ENCODE data around the gene FBXW8.

FBXW8 gene

DNA sequence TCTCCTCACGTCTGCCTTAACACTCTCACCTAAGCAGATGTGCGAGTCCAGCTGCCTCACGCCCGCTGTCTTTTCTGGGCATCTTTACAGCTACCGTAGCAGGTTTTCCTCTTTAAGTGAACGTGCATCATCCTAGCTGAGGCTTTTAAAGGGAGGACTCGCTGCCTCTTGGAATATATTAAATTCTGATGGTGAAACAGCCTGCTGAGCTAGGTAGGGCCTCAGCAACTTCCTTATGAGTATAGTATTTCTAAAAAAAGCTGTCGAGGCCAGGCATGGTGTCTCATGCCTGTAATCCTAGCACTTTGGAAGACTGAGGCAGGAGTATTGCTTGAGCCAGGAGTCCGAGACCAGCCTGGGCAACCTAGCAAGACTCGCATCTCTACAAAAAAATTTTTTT lies 156.3 kb downstream of the FBXW8 start:
- no peaks in the 10 kb centered on the region for H3K27me3 ChIP-seq (ENCODE audit: control insufficient read depth, low read length)
- TF ChIP-seq, protein P1, sequence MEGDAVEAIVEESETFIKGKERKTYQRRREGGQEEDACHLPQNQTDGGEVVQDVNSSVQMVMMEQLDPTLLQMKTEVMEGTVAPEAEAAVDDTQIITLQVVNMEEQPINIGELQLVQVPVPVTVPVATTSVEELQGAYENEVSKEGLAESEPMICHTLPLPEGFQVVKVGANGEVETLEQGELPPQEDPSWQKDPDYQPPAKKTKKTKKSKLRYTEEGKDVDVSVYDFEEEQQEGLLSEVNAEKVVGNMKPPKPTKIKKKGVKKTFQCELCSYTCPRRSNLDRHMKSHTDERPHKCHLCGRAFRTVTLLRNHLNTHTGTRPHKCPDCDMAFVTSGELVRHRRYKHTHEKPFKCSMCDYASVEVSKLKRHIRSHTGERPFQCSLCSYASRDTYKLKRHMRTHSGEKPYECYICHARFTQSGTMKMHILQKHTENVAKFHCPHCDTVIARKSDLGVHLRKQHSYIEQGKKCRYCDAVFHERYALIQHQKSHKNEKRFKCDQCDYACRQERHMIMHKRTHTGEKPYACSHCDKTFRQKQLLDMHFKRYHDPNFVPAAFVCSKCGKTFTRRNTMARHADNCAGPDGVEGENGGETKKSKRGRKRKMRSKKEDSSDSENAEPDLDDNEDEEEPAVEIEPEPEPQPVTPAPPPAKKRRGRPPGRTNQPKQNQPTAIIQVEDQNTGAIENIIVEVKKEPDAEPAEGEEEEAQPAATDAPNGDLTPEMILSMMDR (IDR thresholded peaks at IDR 0.05; ENCODE audit: low read depth, low read length, poor library complexity, severe bottlenecking), result no peak
- no peak for TF ChIP-seq EZH2phosphoT487 (IDR thresholded peaks at IDR 0.05; ENCODE audit: borderline replicate concordance, low read length)
- H3K79me2 ChIP-seq (ENCODE audit: control insufficient read depth, low read length), result no peaks in the 10 kb centered on the region
- no peak overlapping the region for H3K27ac ChIP-seq (ENCODE audit: low read depth, low read length)
- H3K4me2 ChIP-seq (ENCODE audit: low read length), result no peak overlapping the region
- H3K9me3 ChIP-seq (ENCODE audit: control insufficient read depth, insufficient read depth, low read length), result no peaks in the 10 kb centered on the region
- H4K20me1 ChIP-seq (ENCODE audit: control insufficient read depth, insufficient read depth, low read depth, low read length), result no peaks in the 10 kb centered on the region
- peaks cover 33% of the 10 kb centered on the region for H3K4me1 ChIP-seq (ENCODE audit: control insufficient read depth, low read length)
- no peaks in the 10 kb centered on the region for H3K36me3 ChIP-seq (ENCODE audit: control insufficient read depth, low read length)
- no peaks in the 10 kb centered on the region for H3K9me2 ChIP-seq (replicated peaks; ENCODE audit: control insufficient read depth, low read length)
- no peak overlapping the region for H3K4me3 ChIP-seq (ENCODE audit: low read length)
- 0 out of 2 replicates have a peak, but pooled peaks cover 5% of the 10 kb centered on the region for H3F3A ChIP-seq (ENCODE audit: control insufficient read depth, insufficient read depth)

DNA sequence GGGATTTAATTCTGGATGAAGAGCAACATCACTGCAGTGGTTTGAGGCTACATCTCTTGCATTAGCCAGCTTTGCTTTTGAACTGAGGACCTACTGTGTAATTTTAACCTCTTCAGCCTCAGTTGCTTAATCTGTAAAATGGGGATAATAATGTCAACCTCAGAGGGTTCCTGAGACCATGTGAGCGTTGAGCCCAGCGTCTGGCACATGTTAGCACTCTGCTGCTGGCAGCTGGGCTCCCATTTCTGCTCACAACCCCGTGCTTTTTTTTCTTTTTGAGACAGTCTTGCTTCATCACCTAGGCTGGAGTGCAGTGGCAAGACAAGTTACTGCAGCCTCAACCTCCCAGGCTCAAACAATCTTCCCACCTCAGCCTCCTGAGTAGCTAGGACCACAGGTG lies 156.9 kb downstream of the FBXW8 start:
- Histone ChIP-seq H3K27ac (ENCODE audit: low read depth, low read length) (no peak overlapping the region), H4K20me1 (ENCODE audit: control insufficient read depth, insufficient read depth, low read depth, low read length) (no peaks in the 10 kb centered on the region), H3K4me1 (ENCODE audit: control insufficient read depth, low read length) (peaks cover 30% of the 10 kb centered on the region), H3K4me2 (ENCODE audit: low read length) (no peak overlapping the region), H3K79me2 (ENCODE audit: control insufficient read depth, low read length) (no peaks in the 10 kb centered on the region), H3K9me3 (ENCODE audit: control insufficient read depth, insufficient read depth, low read length) (no peaks in the 10 kb centered on the region), H3F3A (ENCODE audit: control insufficient read depth, insufficient read depth) (0 out of 2 replicates have a peak, but pooled peaks cover 5% of the 10 kb centered on the region), H3K9me2 (replicated peaks; ENCODE audit: control insufficient read depth, low read length) (no peaks in the 10 kb centered on the region), H3K27me3 (ENCODE audit: control insufficient read depth, low read length) (no peaks in the 10 kb centered on the region), H3K4me3 (ENCODE audit: low read length) (no peak overlapping the region), H3K36me3 (ENCODE audit: control insufficient read depth, low read length) (no peaks in the 10 kb centered on the region)
- TF ChIP-seq, protein P1 (IDR thresholded peaks at IDR 0.05; ENCODE audit: low read depth, low read length, poor library complexity, severe bottlenecking), result no peak
- no peak for TF ChIP-seq EZH2phosphoT487 (IDR thresholded peaks at IDR 0.05; ENCODE audit: borderline replicate concordance, low read length)

DNA sequence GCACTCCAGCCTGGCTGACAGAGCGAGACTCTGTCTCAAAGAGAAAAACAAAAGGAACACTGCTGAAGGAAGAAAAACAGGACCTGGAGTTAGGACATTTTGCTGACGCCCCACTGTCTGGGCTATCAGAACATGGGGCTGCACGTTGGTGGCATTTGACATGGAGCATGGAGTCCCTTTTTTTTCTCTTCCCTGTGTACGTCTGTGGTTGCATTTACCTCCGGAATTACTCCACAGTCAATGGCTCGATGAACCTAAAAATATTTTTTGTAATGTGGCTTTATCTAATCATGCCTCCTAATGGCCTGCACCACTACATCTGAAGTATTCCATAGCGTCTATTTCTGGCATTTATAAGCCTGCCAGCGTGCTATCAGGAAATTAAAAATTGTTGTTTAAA lies 157.7 kb downstream of the FBXW8 start:
- Histone ChIP-seq H3F3A (ENCODE audit: control insufficient read depth, insufficient read depth) (0 out of 2 replicates have a peak, but pooled peaks cover 5% of the 10 kb centered on the region), H3K4me2 (ENCODE audit: low read length) (no peak overlapping the region), H3K4me1 (ENCODE audit: control insufficient read depth, low read length) (peaks cover 22% of the 10 kb centered on the region), H3K27me3 (ENCODE audit: control insufficient read depth, low read length) (no peaks in the 10 kb centered on the region), H3K4me3 (ENCODE audit: low read length) (no peak overlapping the region), H3K9me3 (ENCODE audit: control insufficient read depth, insufficient read depth, low read length) (no peaks in the 10 kb centered on the region), H3K36me3 (ENCODE audit: control insufficient read depth, low read length) (no peaks in the 10 kb centered on the region), H3K79me2 (ENCODE audit: control insufficient read depth, low read length) (no peaks in the 10 kb centered on the region), H3K9me2 (replicated peaks; ENCODE audit: control insufficient read depth, low read length) (no peaks in the 10 kb centered on the region), H3K27ac (ENCODE audit: low read depth, low read length) (no peak overlapping the region), H4K20me1 (ENCODE audit: control insufficient read depth, insufficient read depth, low read depth, low read length) (no peaks in the 10 kb centered on the region)
- TF ChIP-seq, protein P1 (IDR thresholded peaks at IDR 0.05; ENCODE audit: low read depth, low read length, poor library complexity, severe bottlenecking), result no peak
- no peak for TF ChIP-seq EZH2phosphoT487 (IDR thresholded peaks at IDR 0.05; ENCODE audit: borderline replicate concordance, low read length)
